Measurements from ENCODE around the gene TREH.
A peak's percentile ranks its signal among the peaks of the same experiment; 100 is the strongest.

The TREH gene

GRCh38 chr11:118666371-118666770 is 13.1 kb downstream of the TREH start:
- DNase-seq (ENCODE audit: low read depth, low spot score): no peak

- DNase-seq (ENCODE audit: low read depth, low spot score): no peak
Observed at GRCh38 chr11:118663902-118664301, 15.5 kb downstream of the TREH start.

GRCh38 chr11:118663381-118663780 is 16.1 kb downstream of the TREH start:
- DNase-seq (ENCODE audit: low read depth, low spot score): no peak

- DNase-seq (ENCODE audit: low read depth, low spot score): no peak
Observed at GRCh38 chr11:118662401-118663271, 16.8 kb downstream of the TREH start.

GRCh38 chr11:118661425-118662301 is 17.8 kb downstream of the TREH start:
- DNase-seq (ENCODE audit: low read depth, low spot score): no peak

- DNase-seq (ENCODE audit: low read depth, low spot score): no peak
Observed at GRCh38 chr11:118660681-118661424, 18.6 kb downstream of the TREH start.

GRCh38 chr11:118659953-118660680 is 19.3 kb downstream of the TREH start:
- no peak for DNase-seq (ENCODE audit: low read depth, low spot score)

GRCh38 chr11:118659314-118659952 is 20.0 kb downstream of the TREH start:
- DNase-seq (ENCODE audit: low read depth, low spot score): peak; percentile 71

- no peak for DNase-seq (ENCODE audit: low read depth, low spot score)
Observed at GRCh38 chr11:118658429-118659313, 20.8 kb downstream of the TREH start.

GRCh38 chr11:118657709-118658428 is 21.6 kb downstream of the TREH start:
- no peak for DNase-seq (ENCODE audit: low read depth, low spot score)

- DNase-seq (ENCODE audit: low read depth, low spot score): no peak
Observed at GRCh38 chr11:118657238-118657637, 22.2 kb downstream of the TREH start.

GRCh38 chr11:118656563-118657165 is 22.8 kb downstream of the TREH start:
- DNase-seq (ENCODE audit: low read depth, low spot score): no peak

GRCh38 chr11:118655486-118656190 is 23.8 kb downstream of the TREH start:
- no peak for DNase-seq (ENCODE audit: low read depth, low spot score)

GRCh38 chr11:118653684-118654390 is 25.6 kb downstream of the TREH start:
- no peak for DNase-seq (ENCODE audit: low read depth, low spot score)

GRCh38 chr11:118652681-118653181 is 26.7 kb downstream of the TREH start:
- DNase-seq (ENCODE audit: low read depth, low spot score): no peak

- no peak for DNase-seq (ENCODE audit: low read depth, low spot score)
Observed at GRCh38 chr11:118651820-118652219, 27.6 kb downstream of the TREH start.

GRCh38 chr11:118650366-118650765 is 29.1 kb downstream of the TREH start:
- DNase-seq (ENCODE audit: low read depth, low spot score): no peak

Data from activated CD4-positive, CD25-positive, alpha-beta regulatory T cell treated with anti-CD3 and anti-CD28 coated beads, Interleukin-2, amount 50 U/mL, for 16 hours (primary cell).